ENCODE measurements around the gene ZNF592.

DNA sequence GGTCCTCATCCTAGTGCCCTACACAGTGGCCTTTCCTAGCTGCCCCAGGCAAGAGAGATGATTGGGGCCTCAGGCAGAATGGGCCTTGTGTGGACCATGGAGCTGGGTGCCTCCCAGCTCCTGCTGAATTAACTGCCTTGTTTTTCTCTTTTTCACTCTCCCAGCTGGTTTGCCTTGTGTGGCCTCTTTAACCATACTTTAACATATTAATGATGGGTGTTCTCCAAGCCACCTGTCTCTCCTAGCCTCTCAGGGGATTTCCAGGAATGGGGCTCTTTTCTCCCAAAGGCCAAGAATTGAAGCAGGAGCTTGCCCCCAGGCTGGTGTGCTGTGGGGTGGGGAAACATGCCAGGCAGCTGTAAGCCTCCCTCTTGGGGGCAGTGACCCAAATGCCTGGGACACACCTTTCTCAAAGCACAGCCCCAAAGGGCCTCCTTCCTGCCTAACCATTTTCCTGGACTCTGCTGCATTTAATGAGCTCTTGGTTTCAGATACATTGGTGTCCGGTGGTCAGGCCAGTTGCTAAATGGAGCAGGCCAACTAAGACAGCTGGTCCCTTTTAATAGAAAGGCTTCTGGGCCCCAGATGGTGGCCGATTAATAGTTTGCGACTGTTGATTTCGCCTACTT lies 74.4 kb downstream of the ZNF592 start:
- TF ChIP-seq CTCF (IDR thresholded peaks at IDR 0.05) (no peak), POLR2A (IDR thresholded peaks at IDR 0.05) (no peak)

Measured in testis (tissue), 2 donors.